IMR-90 (cell line): ENCODE measurements around the gene CLCN6. TPM values are rescaled to one million over a fixed set of nuclear protein-coding genes. Genes with fewer than 3 reads are reported as not detected.
A peak's percentile ranks its signal among the peaks of the same experiment; 100 is the strongest.

Source experiments
- ATAC-seq: fragments of 200-7000 bp; cut with Tn5 transposase; 2 replicates; pipeline ENCODE4 v1.9.1; 2020; ENCODE audit warnings: low read depth, mild to moderate bottlenecking, moderate library complexity
- BruUV-seq: library from RNA; stranded (reverse); fragments of 400-500 nt; replicated peaks from 2 replicates; lab custom pipeline; 2021; lab: Mats Ljungman, UMichigan
- CTCF ChIA-PET: fragments of 300-600 bp; formaldehyde crosslinking; extraction: SDS; loops from one replicate; lab custom pipeline; 2021; ENCODE audit warnings: antibody characterized with exemption; lab: Yijun Ruan, JAX
- POLR2A ChIA-PET: fragments of 300-600 bp; sonication (Branson Sonifier 250); formaldehyde crosslinking; loops from one replicate; lab custom pipeline; 2022; ENCODE audit warnings: antibody characterized with exemption; ENCODE audit not compliant: unreplicated experiment; lab: Charles Lee
- DNase-seq: peaks from one replicate; pipeline ENCODE4 v3.0.0; 2013
- H2AFZ ChIP-seq: replicated peaks from 2 replicates; pipeline ENCODE3; 2013; ENCODE audit warnings: low read length, mild to moderate bottlenecking; ENCODE audit not compliant: poor library complexity
- H2AK5ac ChIP-seq: 2 replicates; pipeline ENCODE4 v1.6.1; 2013; ENCODE audit warnings: low read depth, low read length, inconsistent platforms
- H2AK9ac ChIP-seq: replicated peaks from 2 replicates; pipeline ENCODE3; 2013; ENCODE audit warnings: mild to moderate bottlenecking, low read depth, low read length, moderate library complexity; ENCODE audit not compliant: poor library complexity
- H2BK120ac ChIP-seq: 2 replicates; pipeline ENCODE4 v1.6.1; 2013; ENCODE audit warnings: low read depth, low read length, inconsistent platforms
- H2BK15ac ChIP-seq: 3 replicates; pipeline ENCODE4 v1.6.1; 2013; ENCODE audit warnings: low read depth, low read length, inconsistent platforms
- H2BK20ac ChIP-seq: 2 replicates; pipeline ENCODE4 v1.6.1; 2013; ENCODE audit warnings: low read depth, mild to moderate bottlenecking, inconsistent platforms, low read length, moderate library complexity
- H2BK5ac ChIP-seq: 2 replicates; pipeline ENCODE4 v1.6.1; 2013; ENCODE audit warnings: mild to moderate bottlenecking, low read depth, low read length, inconsistent platforms; ENCODE audit not compliant: poor library complexity, severe bottlenecking
- H3K14ac ChIP-seq: replicated peaks from 2 replicates; pipeline ENCODE4 v1.6.1; 2013; ENCODE audit warnings: low read depth, low read length, inconsistent platforms
- H3K18ac ChIP-seq: 2 replicates; pipeline ENCODE4 v1.6.1; 2013; ENCODE audit warnings: low read depth, low read length, control low read depth
- H3K23ac ChIP-seq: 2 replicates; pipeline ENCODE4 v1.6.1; 2013; ENCODE audit warnings: low read depth, low read length, inconsistent platforms
- H3K27ac ChIP-seq: 2 replicates; pipeline ENCODE4 v1.5.1; 2013; ENCODE audit warnings: mild to moderate bottlenecking, control low read depth, low read length; ENCODE audit not compliant: insufficient read depth
- H3K27me3 ChIP-seq: 2 replicates; pipeline ENCODE4 v1.6.1; 2013; ENCODE audit warnings: low read length; ENCODE audit not compliant: control insufficient read depth, insufficient read depth
- H3K36me3 ChIP-seq: 2 replicates; pipeline ENCODE4 v1.6.1; 2013; ENCODE audit warnings: low read length, mixed read lengths; ENCODE audit not compliant: control insufficient read depth, insufficient read depth
- H3K4ac ChIP-seq: 2 replicates; pipeline ENCODE4 v1.6.1; 2013; ENCODE audit warnings: low read depth, low read length, inconsistent platforms
- H3K4me1 ChIP-seq: 2 replicates; pipeline ENCODE4 v1.6.1; 2013; ENCODE audit warnings: low read length, mixed read lengths; ENCODE audit not compliant: control insufficient read depth, insufficient read depth
- H3K4me2 ChIP-seq: 2 replicates; pipeline ENCODE4 v1.6.1; 2013; ENCODE audit warnings: low read depth, mild to moderate bottlenecking, control low read depth, low read length, moderate library complexity
- H3K4me3 ChIP-seq: 2 replicates; pipeline ENCODE4 v1.5.1; 2013; ENCODE audit warnings: low read depth, mild to moderate bottlenecking, control low read depth, low read length, moderate library complexity; ENCODE audit not compliant: insufficient read depth
- H3K56ac ChIP-seq: 2 replicates; pipeline ENCODE4 v1.6.1; 2013; ENCODE audit warnings: low read length, inconsistent platforms; ENCODE audit not compliant: insufficient read depth; ENCODE audit errors: extremely low read depth
- H3K79me1 ChIP-seq, 2 experiments: 2 replicates each; pipeline ENCODE4 v1.6.1; 2013; ENCODE audit warnings: low read length in 2 of 2, inconsistent platforms in 1 of 2, low read depth in 1 of 2
- H3K9ac ChIP-seq: 2 replicates; pipeline ENCODE4 v1.6.1; 2013; ENCODE audit warnings: low read depth, low read length, control low read depth
- H3K9me1 ChIP-seq: 2 replicates; pipeline ENCODE4 v1.6.1; 2013; ENCODE audit warnings: low read length, inconsistent platforms; ENCODE audit not compliant: insufficient read depth
- H3K9me3 ChIP-seq: 2 replicates; pipeline ENCODE4 v1.6.1; 2013; ENCODE audit warnings: low read length; ENCODE audit not compliant: control insufficient read depth, insufficient read depth
- H4K20me1 ChIP-seq: 2 replicates; pipeline ENCODE4 v1.6.1; 2013; ENCODE audit warnings: low read length, inconsistent platforms; ENCODE audit not compliant: insufficient read depth
- H4K5ac ChIP-seq: 2 replicates; pipeline ENCODE4 v1.6.1; 2013; ENCODE audit warnings: mild to moderate bottlenecking, low read depth, low read length, control low read depth
- H4K8ac ChIP-seq, 2 experiments: 2 replicates each; pipeline ENCODE4 v1.6.1; 2013; ENCODE audit warnings: low read depth in 2 of 2, low read length in 2 of 2, control low read depth in 1 of 2, inconsistent platforms in 1 of 2
- H4K91ac ChIP-seq: 2 replicates; pipeline ENCODE4 v1.6.1; 2013; ENCODE audit warnings: low read depth, low read length, inconsistent platforms; ENCODE audit not compliant: insufficient read depth
- BHLHE40 ChIP-seq: fragments of 150-350 bp; IDR thresholded peaks from 2 replicates; pipeline ENCODE4 v1.6.1; 2016; ENCODE audit warnings: mild to moderate bottlenecking, low read depth, low read length
- CHD1 ChIP-seq: IDR thresholded peaks from 2 replicates; pipeline ENCODE4 v1.6.1; 2012; ENCODE audit warnings: low read depth, low read length, improper control_type of control experiment
- FOS ChIP-seq: fragments of 150-350 bp; IDR thresholded peaks from 2 replicates; pipeline ENCODE4 v1.6.1; 2016; ENCODE audit warnings: low read depth, low read length
- MAFK ChIP-seq: IDR thresholded peaks from 2 replicates; pipeline ENCODE4 v1.6.1; 2012; ENCODE audit warnings: low read depth, low read length, improper control_type of control experiment
- MAZ ChIP-seq: IDR thresholded peaks from 2 replicates; pipeline ENCODE4 v1.6.1; 2012; ENCODE audit warnings: low read depth, mild to moderate bottlenecking, low read length, improper control_type of control experiment, moderate library complexity, borderline replicate concordance
- MXI1 ChIP-seq: IDR thresholded peaks from 2 replicates; pipeline ENCODE4 v1.6.1; 2012; ENCODE audit warnings: low read depth, mild to moderate bottlenecking, low read length, moderate library complexity, borderline replicate concordance
- NFE2L2 ChIP-seq: fragments of 150-350 bp; IDR thresholded peaks from 2 replicates; pipeline ENCODE4 v1.6.1; 2016; ENCODE audit warnings: low read depth, mild to moderate bottlenecking, low read length
- RCOR1 ChIP-seq: IDR thresholded peaks from 2 replicates; pipeline ENCODE4 v1.6.1; 2012; ENCODE audit warnings: mild to moderate bottlenecking, low read length, improper control_type of control experiment; ENCODE audit not compliant: insufficient replicate concordance
- RFX5 ChIP-seq: IDR thresholded peaks from 2 replicates; pipeline ENCODE4 v1.8.0; 2012; ENCODE audit warnings: low read depth, mild to moderate bottlenecking, low read length, moderate library complexity
- SMC3 ChIP-seq: fragments of 150-350 bp; IDR thresholded peaks from 2 replicates; pipeline ENCODE4 v1.6.1; 2016; ENCODE audit warnings: low read depth, mild to moderate bottlenecking, antibody characterized with exemption, low read length, moderate library complexity
- WGBS, 2 experiments: methylation state at CpG; one replicate each; pipeline versions ENCODE4 v1.1.5 to v1.1.7; 2013; ENCODE audit warnings: missing lambda C conversion rate in 2 of 2; ENCODE audit not compliant: insufficient read length in 1 of 2; ENCODE audit errors: extremely low coverage in 2 of 2; 5-methylcytosine and 5-hydroxymethylcytosine counted together
- dilution Hi-C: fragments of 300-500 bp; cut with HindIII; formaldehyde crosslinking; loops from one replicate; pipeline ENCODE4 v1.14.3; 2018; ENCODE audit warnings: low sequenced_read_pairs; ENCODE audit not compliant: unreplicated experiment
- in situ Hi-C: fragments of 300-500 bp; cut with MboI; formaldehyde crosslinking; loops from 3 replicates; pipeline ENCODE4 v1.14.3; 2019; ENCODE audit warnings: low sequenced_read_pairs, inconsistent platforms, mixed read lengths
- intact Hi-C: fragments of 100-400 bp; cut with micrococcal nuclease; formaldehyde crosslinking; loops from 2 replicates; pipeline ENCODE4 v1.10.0; 2022
- polyA plus RNA-seq, 3 experiments: library from polyadenylated mRNA; depleted of rRNA; stranded (reverse); fragments of >200 nt; gene quantifications; 2 replicates each; pipeline ENCODE4 v1.2.3, GENCODE V29; 2012; ENCODE audit warnings: low replicate concordance in 1 of 3
- total RNA-seq: library from RNA; depleted of rRNA; stranded (reverse); fragments of >200 nt; gene quantifications from 2 replicates; pipeline ENCODE4 v1.2.3, GENCODE V29; 2012
- TF ChIP-seq, protein P1 (sequence below): fragments of 150-350 bp; IDR thresholded peaks from 2 replicates; pipeline ENCODE4 v1.6.1; 2017; ENCODE audit warnings: mild to moderate bottlenecking, antibody characterized with exemption, low read length, low read depth
- TF ChIP-seq, protein P2 (sequence below): fragments of 150-350 bp; IDR thresholded peaks from 2 replicates; pipeline ENCODE4 v1.6.1; 2016; ENCODE audit warnings: low read depth, mild to moderate bottlenecking, low read length, moderate library complexity, borderline replicate concordance

Gene CLCN6
- total and polyA plus RNA-seq, 2 of the 4 experiments (the other 2 are of a cell fraction) = 4.1 to 10.6 TPM

DNA sequence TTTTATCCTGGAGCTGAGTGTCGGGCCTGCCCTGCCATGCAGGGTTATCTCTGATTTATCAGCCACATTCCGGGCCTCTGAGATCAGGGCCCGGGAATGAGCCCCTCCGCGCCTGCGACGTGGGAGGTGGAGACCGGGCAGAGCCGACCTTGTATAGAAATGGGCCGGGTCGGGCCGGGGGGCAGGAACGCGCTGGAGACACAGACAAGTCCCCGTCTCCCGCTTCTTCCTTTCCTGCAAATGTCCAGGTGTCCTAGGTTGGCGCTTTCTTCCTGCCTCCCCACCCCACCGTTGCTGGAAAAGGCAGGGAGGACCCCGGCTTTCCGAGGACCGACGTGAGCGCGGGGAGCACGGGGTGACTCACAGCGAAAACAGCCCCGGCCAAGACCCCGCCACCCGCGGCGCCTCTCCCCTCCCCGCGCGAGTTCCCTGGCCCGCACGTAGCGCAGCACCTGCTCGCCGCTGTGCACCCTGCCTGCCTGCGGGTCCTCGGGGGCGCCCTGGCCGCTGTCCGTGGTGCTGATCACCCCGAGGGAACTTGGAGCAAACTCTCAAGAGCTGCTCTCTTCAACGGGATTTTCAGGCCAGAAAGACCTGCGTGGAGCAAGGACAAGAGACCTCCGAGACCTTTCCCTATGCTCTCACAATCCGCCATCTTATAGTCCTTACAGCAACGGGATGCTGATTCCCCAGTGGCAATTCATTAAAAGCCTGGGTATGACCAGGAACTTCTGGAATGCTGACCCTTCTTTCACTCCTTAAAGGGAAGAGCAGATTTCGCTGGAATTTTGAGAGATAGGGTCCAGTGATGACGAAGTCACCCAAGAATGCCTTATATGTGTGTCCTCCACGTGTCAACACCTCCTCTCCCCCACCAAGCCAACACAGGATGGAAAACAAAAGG is 53.2 kb downstream of the CLCN6 start (continued):
- TF ChIP-seq RCOR1 = peak; percentile 93

DNA sequence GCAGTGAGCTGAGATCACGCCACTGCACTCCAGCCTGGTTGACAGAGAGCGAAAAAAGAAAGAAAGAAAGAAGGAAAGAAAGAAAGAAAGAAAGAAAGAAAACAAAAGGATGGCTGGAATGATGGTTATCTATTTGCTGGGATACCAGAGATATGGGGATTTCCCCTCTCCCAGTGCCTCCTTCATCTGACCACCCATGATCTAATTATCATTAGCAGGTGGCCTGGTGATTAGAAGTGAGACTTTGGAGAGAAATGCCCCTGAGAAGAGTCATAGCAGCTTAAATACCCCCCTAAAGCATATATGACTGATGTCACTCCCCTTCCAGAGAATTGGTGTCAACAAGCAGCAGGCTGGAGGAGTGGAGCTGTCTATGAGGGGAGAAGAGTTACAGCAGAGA is 54.1 kb downstream of the CLCN6 start:
- peaks cover 26% of the 10 kb centered on the region for H3K27me3 ChIP-seq
- H3K14ac ChIP-seq = no peak overlapping the region
- H2AK5ac ChIP-seq = no peak overlapping the region
- no peak overlapping the region for H4K5ac ChIP-seq
- no peaks in the 10 kb centered on the region for H3K9me3 ChIP-seq
- H4K8ac ChIP-seq = no peak overlapping the region
- no peak overlapping the region for H3K18ac ChIP-seq
- ATAC-seq = no peak
- no peak overlapping the region for H3K23ac ChIP-seq
- in situ Hi-C loops = no loop called here
- CTCF ChIA-PET = no interaction called here
- H3K4me2 ChIP-seq = no peak overlapping the region
- dilution Hi-C loops = no loop called here
- no peak overlapping the region for H3K4ac ChIP-seq
- no peak overlapping the region for H2BK5ac ChIP-seq
- no peak overlapping the region for H2AFZ ChIP-seq
- no TSS peak for BruUV-seq
- H4K91ac ChIP-seq = no peak overlapping the region
- WGBS, 2 experiments = no CpG with 5 or more reads among the region's 2 CpGs
- no peaks in the 10 kb centered on the region for H4K20me1 ChIP-seq
- H2BK15ac ChIP-seq = no peak overlapping the region
- H3K27ac ChIP-seq = no peak overlapping the region
- no peaks in the 10 kb centered on the region for H3K36me3 ChIP-seq
- no peak overlapping the region for H3K9ac ChIP-seq
- peaks cover 4% of the 10 kb centered on the region; the same call in 1 of the 2 replicates for H3K9me1 ChIP-seq
- no peak overlapping the region for H2BK120ac ChIP-seq
- 0 out of 2 replicates have a peak, but pooled peaks cover 1% of the 10 kb centered on the region for H3K4me1 ChIP-seq
- H3K4me3 ChIP-seq = no peak overlapping the region
- no peak overlapping the region for H3K56ac ChIP-seq
- no peaks in the 10 kb centered on the region for H3K79me1 ChIP-seq
- no peak for DNase-seq
- POLR2A ChIA-PET = no interaction called here
- no peak overlapping the region for H2BK20ac ChIP-seq
- H2AK9ac ChIP-seq = no peak overlapping the region
- intact Hi-C loops = no loop called here
- TF ChIP-seq, protein P1, sequence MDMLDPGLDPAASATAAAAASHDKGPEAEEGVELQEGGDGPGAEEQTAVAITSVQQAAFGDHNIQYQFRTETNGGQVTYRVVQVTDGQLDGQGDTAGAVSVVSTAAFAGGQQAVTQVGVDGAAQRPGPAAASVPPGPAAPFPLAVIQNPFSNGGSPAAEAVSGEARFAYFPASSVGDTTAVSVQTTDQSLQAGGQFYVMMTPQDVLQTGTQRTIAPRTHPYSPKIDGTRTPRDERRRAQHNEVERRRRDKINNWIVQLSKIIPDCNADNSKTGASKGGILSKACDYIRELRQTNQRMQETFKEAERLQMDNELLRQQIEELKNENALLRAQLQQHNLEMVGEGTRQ = no peak
- TF ChIP-seq RFX5 = no peak
- no peak for TF ChIP-seq MAFK
- TF ChIP-seq CHD1 = no peak
- TF ChIP-seq, protein P2, sequence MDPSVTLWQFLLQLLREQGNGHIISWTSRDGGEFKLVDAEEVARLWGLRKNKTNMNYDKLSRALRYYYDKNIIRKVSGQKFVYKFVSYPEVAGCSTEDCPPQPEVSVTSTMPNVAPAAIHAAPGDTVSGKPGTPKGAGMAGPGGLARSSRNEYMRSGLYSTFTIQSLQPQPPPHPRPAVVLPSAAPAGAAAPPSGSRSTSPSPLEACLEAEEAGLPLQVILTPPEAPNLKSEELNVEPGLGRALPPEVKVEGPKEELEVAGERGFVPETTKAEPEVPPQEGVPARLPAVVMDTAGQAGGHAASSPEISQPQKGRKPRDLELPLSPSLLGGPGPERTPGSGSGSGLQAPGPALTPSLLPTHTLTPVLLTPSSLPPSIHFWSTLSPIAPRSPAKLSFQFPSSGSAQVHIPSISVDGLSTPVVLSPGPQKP = no peak
- TF ChIP-seq SMC3 = no peak
- no peak for TF ChIP-seq NFE2L2
- TF ChIP-seq MAZ = no peak
- TF ChIP-seq MXI1 = no peak
- no peak for TF ChIP-seq FOS
- TF ChIP-seq BHLHE40 = no peak
